HK-2 (cell line): ENCODE measurements around the gene KNOP1.
"Not testable (repeated sequence)": the region's sequence is repeated elsewhere in the genome, so short reads cannot be mapped to it uniquely, and the experiment has no call there.

Source experiments
- DNase-seq: peaks from one replicate; pipeline ENCODE4 v3.0.0-alpha.2; 2018; ENCODE audit not compliant: unreplicated experiment

The KNOP1 gene

GRCh38 chr16:19683453-19684236 is 34.4 kb downstream of the KNOP1 start:
- DNase-seq = no peak

- DNase-seq = no peak
These were observed 36.4 kb downstream of the KNOP1 start for GRCh38 chr16:19681637-19682036.

- DNase-seq = no peak
These were observed 37.1 kb downstream of the KNOP1 start for GRCh38 chr16:19680881-19681340.

GRCh38 chr16:19679281-19679680 is 38.7 kb downstream of the KNOP1 start:
- DNase-seq = not testable (repeated sequence)

GRCh38 chr16:19678804-19679203 is 39.2 kb downstream of the KNOP1 start:
- no peak for DNase-seq

GRCh38 chr16:19677402-19677801 is 40.6 kb downstream of the KNOP1 start:
- no peak for DNase-seq

GRCh38 chr16:19674485-19674884 is 43.5 kb downstream of the KNOP1 start:
- no peak for DNase-seq

- DNase-seq = no peak
These were observed 45.6 kb downstream of the KNOP1 start for GRCh38 chr16:19672378-19672777.

- no peak for DNase-seq
These were observed 51.5 kb downstream of the KNOP1 start for GRCh38 chr16:19666477-19666876.

GRCh38 chr16:19665313-19665712 is 52.7 kb downstream of the KNOP1 start:
- DNase-seq = not testable (repeated sequence)

- no peak for DNase-seq
These were observed 53.9 kb downstream of the KNOP1 start for GRCh38 chr16:19664166-19664565.

- no peak for DNase-seq
These were observed 55.7 kb downstream of the KNOP1 start for GRCh38 chr16:19662351-19662750.

- no peak for DNase-seq
These were observed 57.6 kb downstream of the KNOP1 start for GRCh38 chr16:19660432-19660831.

- no peak for DNase-seq
These were observed 58.5 kb downstream of the KNOP1 start for GRCh38 chr16:19659554-19659953.

- no peak for DNase-seq
These were observed 60.2 kb downstream of the KNOP1 start for GRCh38 chr16:19657831-19658230.

GRCh38 chr16:19655242-19655777 is 62.7 kb downstream of the KNOP1 start:
- DNase-seq = no peak

GRCh38 chr16:19654147-19654546 is 63.9 kb downstream of the KNOP1 start:
- no peak for DNase-seq
